ENCODE data around the gene ZDHHC14. TPM values are rescaled to one million over a fixed set of nuclear protein-coding genes. Genes with fewer than 3 reads are reported as not detected.
"Not testable (repeated sequence)": the region's sequence is repeated elsewhere in the genome, so short reads cannot be mapped to it uniquely, and the experiment has no call there.

Gene ZDHHC14
- 1.8 TPM in 2 replicates for total RNA-seq

GRCh38 chr6:157380779-157381561 lies at the start of gene ZDHHC14:
Gene ZDHHC14 (plus strand): TSS chr6:157381190.
- H3K27me3 ChIP-seq (ENCODE audit: control insufficient read depth, insufficient read depth, low read length), result no peaks in the 10 kb centered on the region
- no peak for TF ChIP-seq CTCF (IDR thresholded peaks at IDR 0.05; ENCODE audit: insufficient read depth, low read length, severe bottlenecking)
- FAIRE-seq (no peak), DNase-seq (ENCODE audit: low read depth) (peak; percentile 66)
- H3K36me3 ChIP-seq (ENCODE audit: control insufficient read depth, insufficient read depth, low read length), result no peaks in the 10 kb centered on the region
- peak within 1 kb of the TSS; percentile 85 for H3K4me3 ChIP-seq (ENCODE audit: low read depth, low read length)

- Histone ChIP-seq H3K27me3 (ENCODE audit: control insufficient read depth, insufficient read depth, low read length) (no peaks in the 10 kb centered on the region), H3K36me3 (ENCODE audit: control insufficient read depth, insufficient read depth, low read length) (no peaks in the 10 kb centered on the region), H3K4me3 (ENCODE audit: low read depth, low read length) (no peak overlapping the region)
- no peak for TF ChIP-seq CTCF (IDR thresholded peaks at IDR 0.05; ENCODE audit: insufficient read depth, low read length, severe bottlenecking)
- DNase-seq (ENCODE audit: low read depth) (no peak), FAIRE-seq (no peak)
Observed at GRCh38 chr6:157332813-157333212, 48.2 kb upstream of the ZDHHC14 start.

GRCh38 chr6:157333537-157333936 lies 47.5 kb upstream of the ZDHHC14 start:
- no peak for FAIRE-seq
- TF ChIP-seq CTCF (IDR thresholded peaks at IDR 0.05; ENCODE audit: insufficient read depth, low read length, severe bottlenecking), result no peak
- DNase-seq (ENCODE audit: low read depth), result no peak

GRCh38 chr6:157333956-157334355 lies 47.0 kb upstream of the ZDHHC14 start:
- DNase-seq (ENCODE audit: low read depth) (peak; percentile 55), FAIRE-seq (no peak)
- Histone ChIP-seq H3K27me3 (ENCODE audit: control insufficient read depth, insufficient read depth, low read length) (no peaks in the 10 kb centered on the region), H3K36me3 (ENCODE audit: control insufficient read depth, insufficient read depth, low read length) (no peaks in the 10 kb centered on the region), H3K4me3 (ENCODE audit: low read depth, low read length) (no peak overlapping the region)
- TF ChIP-seq CTCF (IDR thresholded peaks at IDR 0.05; ENCODE audit: insufficient read depth, low read length, severe bottlenecking), result no peak

More at GRCh38 chr6:157333537-157333936, 47.5 kb upstream of the ZDHHC14 start:
- Histone ChIP-seq H3K36me3 (ENCODE audit: control insufficient read depth, insufficient read depth, low read length) (no peaks in the 10 kb centered on the region), H3K27me3 (ENCODE audit: control insufficient read depth, insufficient read depth, low read length) (no peaks in the 10 kb centered on the region), H3K4me3 (ENCODE audit: low read depth, low read length) (no peak overlapping the region)

GRCh38 chr6:157335829-157336228 lies 45.2 kb upstream of the ZDHHC14 start:
- FAIRE-seq (no peak), DNase-seq (ENCODE audit: low read depth) (no peak)
- H3K4me3 ChIP-seq (ENCODE audit: low read depth, low read length), result no peak overlapping the region
- H3K27me3 ChIP-seq (ENCODE audit: control insufficient read depth, insufficient read depth, low read length), result no peaks in the 10 kb centered on the region
- TF ChIP-seq CTCF (IDR thresholded peaks at IDR 0.05; ENCODE audit: insufficient read depth, low read length, severe bottlenecking), result no peak
- H3K36me3 ChIP-seq (ENCODE audit: control insufficient read depth, insufficient read depth, low read length), result no peaks in the 10 kb centered on the region

GRCh38 chr6:157337276-157337675 lies 43.7 kb upstream of the ZDHHC14 start:
- not testable (repeated sequence) for H3K36me3 ChIP-seq (ENCODE audit: control insufficient read depth, insufficient read depth, low read length); H3K27me3 ChIP-seq (ENCODE audit: control insufficient read depth, insufficient read depth, low read length); H3K4me3 ChIP-seq (ENCODE audit: low read depth, low read length); FAIRE-seq; DNase-seq (ENCODE audit: low read depth)

Measured in bronchial epithelial cell (primary cell).